ENCODE measurements around the gene PGLYRP4.

DNA sequence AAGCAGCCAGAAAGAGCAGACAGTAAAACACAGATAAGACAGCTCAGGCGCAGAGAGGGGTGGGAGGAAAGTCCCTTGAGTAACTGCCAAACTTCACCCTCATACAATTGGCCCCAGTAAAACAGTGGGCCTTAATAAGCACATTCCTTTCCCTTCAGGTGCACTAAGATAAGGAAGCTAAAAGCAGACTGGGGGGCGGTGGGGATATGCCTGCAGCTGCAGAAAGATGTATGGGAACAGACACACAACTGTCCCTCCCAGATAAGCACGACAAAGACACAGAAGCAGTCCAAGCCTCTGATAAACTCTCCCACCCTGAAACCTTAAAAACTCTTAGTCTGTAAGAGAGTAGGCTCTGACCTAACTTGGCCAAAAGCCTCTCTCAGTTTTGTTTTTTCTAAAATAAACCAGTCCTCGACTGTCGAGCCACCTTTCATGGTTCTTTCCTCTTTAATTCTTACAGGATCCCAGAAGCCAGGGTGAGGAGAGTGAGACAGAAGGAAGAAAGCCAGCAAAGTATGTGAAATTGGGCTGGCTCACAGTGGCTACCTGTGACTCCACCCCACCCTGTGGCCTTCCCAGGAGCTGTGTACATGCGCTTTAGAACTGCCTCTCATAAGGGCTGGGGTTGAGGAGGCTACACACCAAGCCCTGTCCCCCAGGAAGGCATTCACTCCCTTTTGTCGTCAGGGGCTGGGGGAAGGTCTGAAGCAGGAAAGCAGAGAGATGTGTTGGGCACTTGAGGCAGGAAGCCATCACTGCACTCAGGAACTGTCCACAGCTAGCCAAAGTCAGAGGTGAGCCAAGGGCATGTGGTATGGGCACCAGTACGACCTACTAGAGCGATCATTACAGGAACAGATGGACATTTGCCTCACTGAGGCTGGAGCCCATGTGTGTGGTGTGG, 4.6 kb downstream of the PGLYRP4 start:
- TF ChIP-seq CTCF (conservative IDR thresholded peaks at IDR 0.05; ENCODE audit: low read depth, low read length): no peak
- TF ChIP-seq BHLHE40 (IDR thresholded peaks at IDR 0.05; ENCODE audit: low read depth, low read length): no peak
- TF ChIP-seq RAD21 (IDR thresholded peaks at IDR 0.05; ENCODE audit: low read length): no peak
- no peak for TF ChIP-seq CEBPB (IDR thresholded peaks at IDR 0.05; ENCODE audit: low read depth, low read length)
- TF ChIP-seq SMC3 (IDR thresholded peaks at IDR 0.05; ENCODE audit: low read depth, low read length): no peak
- no peak for TF ChIP-seq POLR2A (IDR thresholded peaks at IDR 0.05; ENCODE audit: low read depth, low read length)
- TF ChIP-seq MAZ (IDR thresholded peaks at IDR 0.05; ENCODE audit: borderline replicate concordance, low read depth, low read length): no peak
- TF ChIP-seq ELK1 (IDR thresholded peaks at IDR 0.05; ENCODE audit: borderline replicate concordance, low read depth, low read length): no peak
- no peak for TF ChIP-seq NFE2L2 (IDR thresholded peaks at IDR 0.05; ENCODE audit: low read depth, low read length)
- TF ChIP-seq, protein P1, sequence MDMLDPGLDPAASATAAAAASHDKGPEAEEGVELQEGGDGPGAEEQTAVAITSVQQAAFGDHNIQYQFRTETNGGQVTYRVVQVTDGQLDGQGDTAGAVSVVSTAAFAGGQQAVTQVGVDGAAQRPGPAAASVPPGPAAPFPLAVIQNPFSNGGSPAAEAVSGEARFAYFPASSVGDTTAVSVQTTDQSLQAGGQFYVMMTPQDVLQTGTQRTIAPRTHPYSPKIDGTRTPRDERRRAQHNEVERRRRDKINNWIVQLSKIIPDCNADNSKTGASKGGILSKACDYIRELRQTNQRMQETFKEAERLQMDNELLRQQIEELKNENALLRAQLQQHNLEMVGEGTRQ (IDR thresholded peaks at IDR 0.05; ENCODE audit: low read depth, low read length): no peak
- TF ChIP-seq MXI1 (IDR thresholded peaks at IDR 0.05; ENCODE audit: borderline replicate concordance, low read depth, low read length): no peak
- TF ChIP-seq RCOR1 (IDR thresholded peaks at IDR 0.05; ENCODE audit: insufficient replicate concordance, low read length): no peak
- TF ChIP-seq RFX5 (IDR thresholded peaks at IDR 0.05; ENCODE audit: low read depth, low read length): no peak
- TF ChIP-seq MAFK (IDR thresholded peaks at IDR 0.05; ENCODE audit: low read depth, low read length): no peak
